Parathyroid adenoma (tissue), 2 donors: Measurements from ENCODE around the gene VIPR2.

ENCODE experiments used
- H2AFZ ChIP-seq: fragments of 300-600 bp; sonication (generic); one replicate; pipeline ENCODE4 v1.7.0; 2017; ENCODE audit warnings: antibody characterized with exemption, mild to moderate bottlenecking
- H3K27ac ChIP-seq: fragments of 300-600 bp; sonication (generic); one replicate; pipeline ENCODE4 v1.7.0; 2017
- H3K27me3 ChIP-seq: fragments of 300-600 bp; sonication (generic); one replicate; pipeline ENCODE4 v1.7.0; 2017; ENCODE audit warnings: low read length; ENCODE audit not compliant: control insufficient read depth, insufficient read depth
- H3K36me3 ChIP-seq: fragments of 300-600 bp; sonication (generic); one replicate; pipeline ENCODE4 v1.7.0; 2017; ENCODE audit warnings: low read length; ENCODE audit not compliant: control insufficient read depth, insufficient read depth
- H3K4me1 ChIP-seq: fragments of 300-600 bp; sonication (generic); one replicate; pipeline ENCODE4 v1.7.0; 2017; ENCODE audit warnings: control low read depth
- H3K4me2 ChIP-seq: fragments of 300-600 bp; sonication (generic); one replicate; pipeline ENCODE4 v1.7.0; 2017; ENCODE audit warnings: low read length
- H3K4me3 ChIP-seq: fragments of 300-600 bp; sonication (generic); one replicate; pipeline ENCODE4 v1.7.0; 2017; ENCODE audit warnings: low read depth, low read length
- H3K79me2 ChIP-seq: fragments of 300-600 bp; sonication (generic); one replicate; pipeline ENCODE4 v1.7.0; 2017; ENCODE audit warnings: control low read depth
- H3K9ac ChIP-seq: fragments of 300-600 bp; sonication (generic); one replicate; pipeline ENCODE4 v1.7.0; 2017; ENCODE audit warnings: mild to moderate bottlenecking
- H3K9me3 ChIP-seq: fragments of 300-600 bp; sonication (generic); one replicate; pipeline ENCODE4 v1.7.0; 2017; ENCODE audit warnings: low read length; ENCODE audit not compliant: control insufficient read depth
- CTCF ChIP-seq: fragments of 300-600 bp; sonication (generic); IDR thresholded peaks from one replicate; pipeline ENCODE4 v1.7.0; 2017; ENCODE audit warnings: antibody characterized with exemption, mild to moderate bottlenecking
- donor health status: primary hyperparathyroidism.

The VIPR2 gene

GRCh38 chr7:159114981-159115380 is 29.7 kb downstream of the VIPR2 start:
- no peak for TF ChIP-seq CTCF
- no peaks in the 10 kb centered on the region for H3K79me2 ChIP-seq
- no peak overlapping the region for H3K4me3 ChIP-seq
- H3K36me3 ChIP-seq: no peaks in the 10 kb centered on the region
- H3K27ac ChIP-seq: no peak overlapping the region
- no peak overlapping the region for H3K9ac ChIP-seq
- H3K27me3 ChIP-seq: no peaks in the 10 kb centered on the region
- H3K4me2 ChIP-seq: no peak overlapping the region
- H3K4me1 ChIP-seq: peaks cover 4% of the 10 kb centered on the region
- no peaks in the 10 kb centered on the region for H3K9me3 ChIP-seq
- H2AFZ ChIP-seq: peak overlapping the region; percentile 3

GRCh38 chr7:159114096-159114495 is 30.6 kb downstream of the VIPR2 start:
- Histone ChIP-seq H3K4me2 (no peak overlapping the region), H3K36me3 (no peaks in the 10 kb centered on the region), H3K4me3 (no peak overlapping the region), H2AFZ (no peak overlapping the region), H3K9me3 (no peaks in the 10 kb centered on the region), H3K27me3 (no peaks in the 10 kb centered on the region), H3K9ac (no peak overlapping the region), H3K79me2 (no peaks in the 10 kb centered on the region), H3K27ac (no peak overlapping the region), H3K4me1 (peaks cover 4% of the 10 kb centered on the region)
- TF ChIP-seq CTCF: no peak

GRCh38 chr7:159113056-159113455 is 31.6 kb downstream of the VIPR2 start:
- no peak overlapping the region for H3K27ac ChIP-seq
- no peak overlapping the region for H3K4me2 ChIP-seq
- no peaks in the 10 kb centered on the region for H3K27me3 ChIP-seq
- no peak for TF ChIP-seq CTCF
- no peak overlapping the region for H2AFZ ChIP-seq
- H3K9ac ChIP-seq: no peak overlapping the region
- H3K4me1 ChIP-seq: peaks cover 4% of the 10 kb centered on the region
- H3K79me2 ChIP-seq: no peaks in the 10 kb centered on the region
- no peaks in the 10 kb centered on the region for H3K9me3 ChIP-seq
- no peak overlapping the region for H3K4me3 ChIP-seq
- no peaks in the 10 kb centered on the region for H3K36me3 ChIP-seq

- no peaks in the 10 kb centered on the region for H3K27me3 ChIP-seq
- no peak overlapping the region for H3K4me3 ChIP-seq
Observed at GRCh38 chr7:159112136-159113011, 32.3 kb downstream of the VIPR2 start.

More at GRCh38 chr7:159112136-159113011, 32.3 kb downstream of the VIPR2 start:
- Histone ChIP-seq H3K4me1 (peaks cover 4% of the 10 kb centered on the region), H3K79me2 (no peaks in the 10 kb centered on the region), H3K4me2 (peak overlapping the region; percentile 30), H3K9me3 (no peaks in the 10 kb centered on the region), H3K27ac (no peak overlapping the region), H3K36me3 (no peaks in the 10 kb centered on the region), H2AFZ (no peak overlapping the region), H3K9ac (no peak overlapping the region)
- no peak for TF ChIP-seq CTCF
